Left cardiac atrium (tissue), 2 donors: ENCODE measurements around the gene TTC9. TPM values are rescaled to one million over a fixed set of nuclear protein-coding genes. Genes with fewer than 3 reads are reported as not detected.

Experiments
- total RNA-seq, 2 donors: library from RNA; stranded (reverse); fragmentation: NEBNext Ultra II Directional; extraction: Animal tissue kit (Norgen Biotek cat#: 25700); gene quantifications; one replicate each; pipeline ENCODE4 v1.2.1, GENCODE V29; 2021
- donor health status: DM: no; HTN: yes; CAD: no; lungs with severe emphysema.
- donor health status: DM: yes; HTN: yes; CAD: no.

TTC9 gene
- total RNA-seq, 2 donors from 2014 or later: 1.2 to 3.6 TPM

Other genes starting within 250 kb of the TTC9 start
- 10 to 100 TPM; 35.3 to 43.8 TPM for gene SYNJ2BP, start 224.8 kb upstream of the TTC9 start, total RNA-seq
- gene ADAM21, start 189.7 kb upstream of the TTC9 start, total RNA-seq: under 1 TPM; 0.10 to 0.65 TPM
- gene ADAM20, start 106.9 kb upstream of the TTC9 start, total RNA-seq: under 1 TPM; 0.53 to 0.60 TPM
- 10 to 100 TPM; 16.7 to 20.6 TPM for gene MED6, start 41.3 kb upstream of the TTC9 start, total RNA-seq
- gene MAP3K9, start 167.6 kb downstream of the TTC9 start, total RNA-seq: 1 to 10 TPM; 2.0 to 2.7 TPM